Measurements from ENCODE around the gene ZBTB32. TPM values are rescaled to one million over a fixed set of nuclear protein-coding genes. Genes with fewer than 3 reads are reported as not detected.

ZBTB32 gene
- total RNA-seq, 1 donor from 2014 or later: not detected

DNA sequence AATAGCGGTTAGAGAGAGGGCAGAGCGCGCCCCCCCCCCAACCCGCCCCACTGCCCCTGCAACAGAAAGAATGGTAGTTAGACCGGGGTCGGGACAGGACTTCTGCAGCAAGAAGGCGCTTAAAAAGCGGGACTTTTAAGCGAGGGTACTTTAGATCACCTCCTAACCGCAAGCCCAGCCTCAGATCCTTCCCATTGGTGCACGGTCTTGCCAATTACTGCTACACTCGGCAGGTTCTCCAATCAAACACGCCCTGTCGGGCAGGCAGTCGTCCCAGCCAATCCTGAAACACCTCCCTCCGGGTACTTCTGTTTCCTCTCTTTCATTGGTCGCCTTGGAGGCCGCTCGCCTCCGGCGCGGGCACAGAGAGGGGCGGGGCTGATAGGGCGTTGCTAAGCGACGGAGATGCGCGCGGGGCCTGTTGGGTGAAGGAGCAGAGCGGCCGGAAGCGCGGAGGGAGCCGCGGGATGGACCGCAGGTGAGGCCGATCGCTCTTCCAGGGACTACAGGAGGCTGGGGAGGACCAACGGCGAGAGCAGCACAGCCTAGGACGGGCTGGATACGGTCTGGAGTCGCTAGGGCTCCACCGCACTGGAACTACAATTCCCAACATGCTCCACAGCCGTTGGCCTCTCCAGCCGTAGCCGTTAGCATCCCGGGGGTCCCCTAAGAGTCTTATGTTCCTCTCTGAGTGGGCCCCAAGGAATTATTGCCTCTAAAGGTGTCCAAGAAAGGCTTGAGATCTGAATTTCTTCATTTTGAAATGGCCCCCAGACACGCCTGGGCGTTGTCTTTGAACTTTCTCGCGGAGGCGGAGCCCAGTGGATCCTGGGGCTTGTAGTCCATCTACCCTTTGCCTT, 53.6 kb downstream of the ZBTB32 start, which contains the start of gene PROSER3:
Gene PROSER3, plus strand, starts transcription at position 428 of the 860 bp plus-strand sequence. Its CDS starts 40 bp downstream, at position 468.
- Mint-ChIP-seq H3K9me3 (ENCODE audit: unreplicated experiment) (peaks cover 13% of the 10 kb centered on the region), H3K36me3 (ENCODE audit: unreplicated experiment) (no peaks in the 10 kb centered on the region), H3K27ac (ENCODE audit: unreplicated experiment) (peak within 1 kb of the TSS; percentile 95)

DNA sequence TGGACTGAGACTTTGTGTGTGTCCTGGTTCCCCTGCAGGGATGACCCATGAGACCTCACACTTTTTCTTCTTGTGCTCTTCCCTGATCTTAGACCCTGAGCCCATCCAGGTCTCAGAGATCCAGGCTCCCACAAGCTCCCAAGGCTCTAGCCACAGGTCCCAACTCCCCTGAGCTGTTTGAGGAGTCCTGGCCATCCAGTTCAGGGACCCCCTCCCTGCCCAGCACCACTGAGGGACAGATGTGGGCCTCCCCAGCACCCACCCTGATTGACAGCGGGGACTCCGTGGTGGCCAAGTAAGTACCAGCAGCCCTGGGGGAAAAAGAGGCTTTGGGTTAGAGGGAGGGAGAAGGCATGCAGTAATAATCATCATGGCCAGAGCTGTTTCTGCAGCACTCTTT, 55.3 kb downstream of the ZBTB32 start:
- H3K4me3 Mint-ChIP-seq (ENCODE audit: unreplicated experiment): peak overlapping the region; percentile 92
- H3K4me1 Mint-ChIP-seq (ENCODE audit: low read depth, unreplicated experiment): peaks cover 13% of the 10 kb centered on the region
- peaks cover 13% of the 10 kb centered on the region for H3K9me3 Mint-ChIP-seq (ENCODE audit: unreplicated experiment)
- TF ChIP-seq, protein P1, sequence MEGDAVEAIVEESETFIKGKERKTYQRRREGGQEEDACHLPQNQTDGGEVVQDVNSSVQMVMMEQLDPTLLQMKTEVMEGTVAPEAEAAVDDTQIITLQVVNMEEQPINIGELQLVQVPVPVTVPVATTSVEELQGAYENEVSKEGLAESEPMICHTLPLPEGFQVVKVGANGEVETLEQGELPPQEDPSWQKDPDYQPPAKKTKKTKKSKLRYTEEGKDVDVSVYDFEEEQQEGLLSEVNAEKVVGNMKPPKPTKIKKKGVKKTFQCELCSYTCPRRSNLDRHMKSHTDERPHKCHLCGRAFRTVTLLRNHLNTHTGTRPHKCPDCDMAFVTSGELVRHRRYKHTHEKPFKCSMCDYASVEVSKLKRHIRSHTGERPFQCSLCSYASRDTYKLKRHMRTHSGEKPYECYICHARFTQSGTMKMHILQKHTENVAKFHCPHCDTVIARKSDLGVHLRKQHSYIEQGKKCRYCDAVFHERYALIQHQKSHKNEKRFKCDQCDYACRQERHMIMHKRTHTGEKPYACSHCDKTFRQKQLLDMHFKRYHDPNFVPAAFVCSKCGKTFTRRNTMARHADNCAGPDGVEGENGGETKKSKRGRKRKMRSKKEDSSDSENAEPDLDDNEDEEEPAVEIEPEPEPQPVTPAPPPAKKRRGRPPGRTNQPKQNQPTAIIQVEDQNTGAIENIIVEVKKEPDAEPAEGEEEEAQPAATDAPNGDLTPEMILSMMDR (IDR thresholded peaks at IDR 0.05; ENCODE audit: partially characterized antibody, unreplicated experiment): no peak
- H3K27ac Mint-ChIP-seq (ENCODE audit: unreplicated experiment): peak overlapping the region; percentile 62
- H3K27me3 Mint-ChIP-seq (ENCODE audit: unreplicated experiment): peaks cover 11% of the 10 kb centered on the region
- H3K36me3 Mint-ChIP-seq (ENCODE audit: unreplicated experiment): no peaks in the 10 kb centered on the region
- DNase-seq: no peak

More for the DNA sequence above, 53.6 kb downstream of the ZBTB32 start, which contains the start of gene PROSER3:
- Mint-ChIP-seq H3K4me3 (ENCODE audit: unreplicated experiment) (peak within 1 kb of the TSS; percentile 92), H3K27me3 (ENCODE audit: unreplicated experiment) (peaks cover 18% of the 10 kb centered on the region), H3K4me1 (ENCODE audit: low read depth, unreplicated experiment) (peaks cover 14% of the 10 kb centered on the region)
- TF ChIP-seq, protein P1 (IDR thresholded peaks at IDR 0.05; ENCODE audit: partially characterized antibody, unreplicated experiment): no peak
- peak; percentile 98 for DNase-seq

DNA sequence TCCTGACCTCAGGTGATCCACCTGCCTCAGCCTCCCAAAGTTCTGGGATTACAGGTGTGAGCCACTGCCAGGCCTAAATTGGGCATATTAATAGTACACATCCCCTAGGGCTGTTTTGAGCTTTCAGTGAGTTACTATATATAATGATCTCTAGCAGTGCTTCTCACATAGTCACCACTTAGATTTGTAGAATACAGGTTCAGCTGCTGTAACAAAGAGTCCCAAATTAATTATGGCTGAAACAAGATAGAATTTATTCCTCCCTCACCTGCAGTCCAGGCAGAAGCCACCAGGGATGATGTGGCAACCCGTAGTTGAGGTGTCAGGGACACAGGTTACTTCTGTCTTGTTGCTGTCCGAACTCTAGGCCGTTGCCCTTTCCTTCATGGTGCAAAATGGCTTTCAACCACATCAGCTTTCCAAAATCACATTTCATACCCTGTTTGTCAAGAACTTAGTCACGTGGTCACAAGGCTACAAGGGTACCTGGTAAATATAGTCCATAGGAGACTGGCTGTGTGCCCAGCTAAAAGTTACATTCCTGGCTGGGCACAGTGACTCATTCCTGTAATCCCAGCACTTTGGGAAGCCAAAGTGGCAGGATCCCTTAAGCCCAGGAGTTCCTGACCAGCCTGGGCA, 56.5 kb downstream of the ZBTB32 start:
- DNase-seq: no peak
- Mint-ChIP-seq H3K4me1 (ENCODE audit: low read depth, unreplicated experiment) (peaks cover 9% of the 10 kb centered on the region), H3K27me3 (ENCODE audit: unreplicated experiment) (peaks cover 8% of the 10 kb centered on the region), H3K36me3 (ENCODE audit: unreplicated experiment) (no peaks in the 10 kb centered on the region), H3K4me3 (ENCODE audit: unreplicated experiment) (no peak overlapping the region), H3K27ac (ENCODE audit: unreplicated experiment) (no peak overlapping the region), H3K9me3 (ENCODE audit: unreplicated experiment) (peaks cover 10% of the 10 kb centered on the region)
- TF ChIP-seq, protein P1 (IDR thresholded peaks at IDR 0.05; ENCODE audit: partially characterized antibody, unreplicated experiment): no peak

DNA sequence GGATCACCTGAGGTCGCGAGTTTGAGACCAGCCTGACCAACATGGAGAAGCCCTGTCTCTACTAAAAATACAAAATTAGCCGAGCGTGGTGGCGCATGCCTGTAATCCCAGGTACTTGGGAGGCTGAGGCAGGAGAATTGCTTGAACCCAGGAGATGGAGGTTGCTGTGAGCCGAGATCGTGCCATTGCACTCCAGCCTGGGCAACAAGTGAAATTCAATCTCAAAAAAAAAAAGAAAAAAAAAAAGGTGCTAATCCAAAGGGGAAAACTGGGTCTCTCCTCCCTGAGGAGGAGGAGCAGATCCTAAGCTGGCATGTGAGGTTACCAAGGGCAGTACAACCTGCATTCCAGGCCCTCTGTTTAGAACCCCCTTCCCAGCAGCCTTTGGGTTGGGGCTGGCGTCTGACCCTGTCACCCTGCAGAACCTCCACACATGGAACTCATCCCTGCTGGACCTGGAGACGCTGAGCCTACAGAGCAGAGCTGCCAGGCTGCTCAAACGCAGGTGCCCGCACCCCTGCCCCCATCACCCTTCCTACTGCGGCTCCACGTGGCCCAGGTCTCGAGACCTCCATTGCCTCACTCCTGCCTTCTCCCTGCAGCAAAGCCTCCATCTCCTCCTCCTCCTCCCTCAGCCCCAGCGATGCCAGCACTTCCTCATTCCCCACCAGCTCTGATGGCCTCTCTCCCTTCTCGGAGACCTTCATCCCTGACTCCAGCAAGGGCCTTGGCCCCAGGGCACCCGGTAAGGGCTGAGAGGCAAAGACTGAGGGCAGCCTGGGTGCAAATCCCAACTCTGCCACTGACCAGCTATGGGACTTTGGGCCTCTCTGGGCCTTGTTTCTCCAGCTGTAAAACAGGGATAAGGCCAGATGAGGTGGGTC, 60.3 kb downstream of the ZBTB32 start:
- TF ChIP-seq, protein P1 (IDR thresholded peaks at IDR 0.05; ENCODE audit: partially characterized antibody, unreplicated experiment): no peak
- Mint-ChIP-seq H3K36me3 (ENCODE audit: unreplicated experiment) (no peaks in the 10 kb centered on the region), H3K27me3 (ENCODE audit: unreplicated experiment) (peaks cover 7% of the 10 kb centered on the region), H3K4me3 (ENCODE audit: unreplicated experiment) (no peak overlapping the region), H3K4me1 (ENCODE audit: low read depth, unreplicated experiment) (peaks cover 1% of the 10 kb centered on the region), H3K27ac (ENCODE audit: unreplicated experiment) (no peak overlapping the region), H3K9me3 (ENCODE audit: unreplicated experiment) (no peaks in the 10 kb centered on the region)
- no peak for DNase-seq

Other genes starting within 250 kb of the ZBTB32 start
- not detected for gene KRTDAP, start 214.1 kb upstream of the ZBTB32 start, total RNA-seq (ENCODE audit: unreplicated experiment)
- gene DMKN, start 190.9 kb upstream of the ZBTB32 start, total RNA-seq (ENCODE audit: unreplicated experiment): 0.88 TPM
- 0.29 TPM for gene SBSN, start 176.2 kb upstream of the ZBTB32 start, total RNA-seq (ENCODE audit: unreplicated experiment)
- gene GAPDHS, start 171.1 kb upstream of the ZBTB32 start, total RNA-seq (ENCODE audit: unreplicated experiment): not detected
- 67.2 TPM for gene TMEM147, start 158.9 kb upstream of the ZBTB32 start, total RNA-seq (ENCODE audit: unreplicated experiment)
- 0.32 TPM for gene ATP4A, start 140.9 kb upstream of the ZBTB32 start, total RNA-seq (ENCODE audit: unreplicated experiment)
- gene PMIS2, start 118.4 kb upstream of the ZBTB32 start, total RNA-seq (ENCODE audit: unreplicated experiment): not detected
- gene HAUS5, start 91.8 kb upstream of the ZBTB32 start, total RNA-seq (ENCODE audit: unreplicated experiment): 15.9 TPM
- 78.7 TPM for gene RBM42, start 75.5 kb upstream of the ZBTB32 start, total RNA-seq (ENCODE audit: unreplicated experiment)
- gene ETV2, start 62.8 kb upstream of the ZBTB32 start, total RNA-seq (ENCODE audit: unreplicated experiment): 1.3 TPM
- 448 TPM for gene COX6B1, start 56.2 kb upstream of the ZBTB32 start, total RNA-seq (ENCODE audit: unreplicated experiment)
- gene UPK1A, start 38.0 kb upstream of the ZBTB32 start, total RNA-seq (ENCODE audit: unreplicated experiment): not detected
- gene KMT2B, start 13.4 kb downstream of the ZBTB32 start, total RNA-seq (ENCODE audit: unreplicated experiment): 60.8 TPM
- gene IGFLR1, start 37.9 kb downstream of the ZBTB32 start, total RNA-seq (ENCODE audit: unreplicated experiment): 4.7 TPM
- gene U2AF1L4, start 40.9 kb downstream of the ZBTB32 start, total RNA-seq (ENCODE audit: unreplicated experiment): 24.3 TPM
- 109 TPM for gene PSENEN, start 41.1 kb downstream of the ZBTB32 start, total RNA-seq (ENCODE audit: unreplicated experiment)
- 29.8 TPM for gene LIN37, start 44.0 kb downstream of the ZBTB32 start, total RNA-seq (ENCODE audit: unreplicated experiment)
- gene HSPB6, start 52.5 kb downstream of the ZBTB32 start, total RNA-seq (ENCODE audit: unreplicated experiment): 0.49 TPM
- gene PROSER3, start 53.6 kb downstream of the ZBTB32 start, total RNA-seq (ENCODE audit: unreplicated experiment): 41.7 TPM
- gene ARHGAP33, start 71.0 kb downstream of the ZBTB32 start, total RNA-seq (ENCODE audit: unreplicated experiment): 180 TPM
- 0.64 TPM for gene PRODH2, start 108.3 kb downstream of the ZBTB32 start, total RNA-seq (ENCODE audit: unreplicated experiment)
- gene NPHS1, start 147.9 kb downstream of the ZBTB32 start, total RNA-seq (ENCODE audit: unreplicated experiment): 4.7 TPM
- gene KIRREL2, start 152.4 kb downstream of the ZBTB32 start, total RNA-seq (ENCODE audit: unreplicated experiment): 47.1 TPM
- gene APLP1, start 164.0 kb downstream of the ZBTB32 start, total RNA-seq (ENCODE audit: unreplicated experiment): 618 TPM
- gene NFKBID, start 196.0 kb downstream of the ZBTB32 start, total RNA-seq (ENCODE audit: unreplicated experiment): 7.6 TPM
- not detected for gene HCST, start 198.0 kb downstream of the ZBTB32 start, total RNA-seq (ENCODE audit: unreplicated experiment)
- gene TYROBP, start 203.7 kb downstream of the ZBTB32 start, total RNA-seq (ENCODE audit: unreplicated experiment): not detected
- gene LRFN3, start 231.8 kb downstream of the ZBTB32 start, total RNA-seq (ENCODE audit: unreplicated experiment): 40.6 TPM

All from glutamatergic neuron (in vitro differentiated cells).